Activated naive CD8-positive, alpha-beta T cell treated with anti-CD3 and anti-CD28 coated beads, Interleukin-2, amount 50 U/mL, for 16 hours (primary cell): ENCODE measurements around the gene RAD51B.
"Not testable (repeated sequence)": the region's sequence is repeated elsewhere in the genome, so short reads cannot be mapped to it uniquely, and the experiment has no call there.

Source experiments
- DNase-seq: peaks from one replicate; pipeline ENCODE4 v3.0.0-alpha.2; 2020; ENCODE audit warnings: low read depth, low spot score

RAD51B gene

GRCh38 chr14:67982711-67983608, 163.4 kb downstream of the RAD51B start:
- no peak for DNase-seq

- DNase-seq = no peak
These were observed 164.7 kb downstream of the RAD51B start for GRCh38 chr14:67984274-67984673.

GRCh38 chr14:67986131-67986841, 166.7 kb downstream of the RAD51B start:
- no peak for DNase-seq

GRCh38 chr14:67987606-67988005, 168.0 kb downstream of the RAD51B start:
- DNase-seq = no peak

GRCh38 chr14:67988210-67988609, 168.6 kb downstream of the RAD51B start:
- not testable (repeated sequence) for DNase-seq

GRCh38 chr14:67990576-67990975, 171.0 kb downstream of the RAD51B start:
- DNase-seq = no peak

- no peak for DNase-seq
These were observed 175.0 kb downstream of the RAD51B start for GRCh38 chr14:67994531-67994930.

- DNase-seq = no peak
These were observed 176.7 kb downstream of the RAD51B start for GRCh38 chr14:67996235-67996634.

- no peak for DNase-seq
These were observed 179.3 kb downstream of the RAD51B start for GRCh38 chr14:67998834-67999233.

GRCh38 chr14:67999290-67999689, 179.7 kb downstream of the RAD51B start:
- no peak for DNase-seq

- no peak for DNase-seq
These were observed 180.3 kb downstream of the RAD51B start for GRCh38 chr14:67999705-68000384.

GRCh38 chr14:68000511-68000910, 180.9 kb downstream of the RAD51B start:
- no peak for DNase-seq

GRCh38 chr14:68008491-68008890, 188.9 kb downstream of the RAD51B start:
- DNase-seq = no peak

- no peak for DNase-seq
These were observed 191.9 kb downstream of the RAD51B start for GRCh38 chr14:68011406-68012028.

- DNase-seq = no peak
These were observed 193.3 kb downstream of the RAD51B start for GRCh38 chr14:68012871-68013270.

GRCh38 chr14:68013326-68013725, 193.7 kb downstream of the RAD51B start:
- DNase-seq = no peak

- DNase-seq = no peak
These were observed 195.2 kb downstream of the RAD51B start for GRCh38 chr14:68014771-68015170.

GRCh38 chr14:68015356-68016254, 196.0 kb downstream of the RAD51B start:
- DNase-seq = no peak

GRCh38 chr14:68016255-68016914, 196.8 kb downstream of the RAD51B start:
- no peak for DNase-seq

GRCh38 chr14:68018598-68018997, 199.0 kb downstream of the RAD51B start:
- no peak for DNase-seq
